ENCODE results near the gene ATXN1. TPM values are rescaled to one million over a fixed set of nuclear protein-coding genes. Genes with fewer than 3 reads are reported as not detected.

The ATXN1 gene
- total and polyA plus RNA-seq, 2 of the 13 experiments (the other 11 are each of a cell fraction or from before 2014, with no cell fraction given) = 20.7 to 39.5 TPM

- TF ChIP-seq ARNT2 (CRISPR knock-in tag; IDR thresholded peaks at IDR 0.05; ENCODE audit: low read depth) (no peak), XRCC5 (optimal IDR thresholded peaks at IDR 0.05; ENCODE audit: low read length) (peak; percentile 95), ZNF574 (CRISPR knock-in tag; IDR thresholded peaks at IDR 0.05) (peak; percentile 44; the same call in 1 of the 2 replicates), ZBTB4 (CRISPR knock-in tag; IDR thresholded peaks at IDR 0.05; ENCODE audit: borderline replicate concordance) (peak; percentile 22; the same call in 1 of the 2 replicates), CREBL2 (CRISPR knock-in tag; IDR thresholded peaks at IDR 0.05; ENCODE audit: borderline replicate concordance) (no peak), KLF9 (CRISPR knock-in tag; IDR thresholded peaks at IDR 0.05; ENCODE audit: low read depth) (no peak), FOSL2 (CRISPR knock-in tag; IDR thresholded peaks at IDR 0.05) (peak; percentile 45; the same call in 1 of the 2 replicates), ZNF652 (CRISPR knock-in tag; IDR thresholded peaks at IDR 0.05; ENCODE audit: borderline replicate concordance, low read depth) (no peak), ZNF446 (CRISPR knock-in tag; IDR thresholded peaks at IDR 0.05) (no peak), RNF219 (CRISPR knock-in tag; IDR thresholded peaks at IDR 0.05) (no peak), KDM2A (CRISPR knock-in tag; IDR thresholded peaks at IDR 0.05; ENCODE audit: borderline replicate concordance, low read depth) (peak; percentile 64), ZNF350 (CRISPR knock-in tag; IDR thresholded peaks at IDR 0.05; ENCODE audit: borderline replicate concordance, low read depth) (peak; percentile 31; the same call in 1 of the 2 replicates), ZMYM4 (CRISPR knock-in tag; IDR thresholded peaks at IDR 0.05) (peak; percentile 30; the same call in 1 of the 2 replicates), POGZ (CRISPR knock-in tag; IDR thresholded peaks at IDR 0.05) (0 out of 2 replicates have a peak, but pooled peaks have one; percentile 32), ZGPAT (CRISPR knock-in tag; IDR thresholded peaks at IDR 0.05) (0 out of 2 replicates have a peak, but pooled peaks have one; percentile 40), ZNF746 (CRISPR knock-in tag; IDR thresholded peaks at IDR 0.05) (no peak), MYC (CRISPR knock-in tag; IDR thresholded peaks at IDR 0.05; ENCODE audit: borderline replicate concordance) (no peak), JUN (CRISPR knock-in tag; IDR thresholded peaks at IDR 0.05) (no peak), ZBTB44 (CRISPR knock-in tag; IDR thresholded peaks at IDR 0.05) (no peak)
Measured at GRCh38 chr6:16286151-16286522, 475.1 kb downstream of the ATXN1 start (continued).
